ENCODE results near the gene ABLIM3. TPM values are rescaled to one million over a fixed set of nuclear protein-coding genes. Genes with fewer than 3 reads are reported as not detected.
A peak's percentile ranks its signal among the peaks of the same experiment; 100 is the strongest.

ABLIM3 gene
- total RNA-seq, 1 experiment from 2014 or later, result 70.9 TPM

GRCh38 chr5:149153193-149153750, 12.0 kb downstream of the ABLIM3 start:
- TF ChIP-seq CTCF (IDR thresholded peaks at IDR 0.05; ENCODE audit: unreplicated experiment), result no peak
- no TSS peak for BruUV-seq (replicated peaks)
- intact Hi-C loops (cut with micrococcal nuclease; ENCODE audit: unreplicated experiment), result no loop called here
- no peaks in the 10 kb centered on the region for H3K4me1 Mint-ChIP-seq (ENCODE audit: low read depth, unreplicated experiment)
- H3K27ac Mint-ChIP-seq (ENCODE audit: unreplicated experiment), result peak overlapping the region; percentile 89
- H3K9me3 Mint-ChIP-seq (ENCODE audit: low read depth, unreplicated experiment), result no peaks in the 10 kb centered on the region
- CTCF ChIA-PET, result interaction anchor here (1.3 to 2.0 kb wide), 5 partner anchors 9 to 28 kb away, joined by 3 to 11 read pairs (median 7); partner anchors contain the start of gene ABLIM3
- no peak for DNase-seq
- H3K27me3 Mint-ChIP-seq (ENCODE audit: unreplicated experiment), result no peaks in the 10 kb centered on the region
- peak overlapping the region; percentile 4 for H3K4me3 Mint-ChIP-seq (ENCODE audit: low read depth, unreplicated experiment)
- H3K36me3 Mint-ChIP-seq (ENCODE audit: insufficient read depth, unreplicated experiment), result peaks cover 33% of the 10 kb centered on the region

DNA sequence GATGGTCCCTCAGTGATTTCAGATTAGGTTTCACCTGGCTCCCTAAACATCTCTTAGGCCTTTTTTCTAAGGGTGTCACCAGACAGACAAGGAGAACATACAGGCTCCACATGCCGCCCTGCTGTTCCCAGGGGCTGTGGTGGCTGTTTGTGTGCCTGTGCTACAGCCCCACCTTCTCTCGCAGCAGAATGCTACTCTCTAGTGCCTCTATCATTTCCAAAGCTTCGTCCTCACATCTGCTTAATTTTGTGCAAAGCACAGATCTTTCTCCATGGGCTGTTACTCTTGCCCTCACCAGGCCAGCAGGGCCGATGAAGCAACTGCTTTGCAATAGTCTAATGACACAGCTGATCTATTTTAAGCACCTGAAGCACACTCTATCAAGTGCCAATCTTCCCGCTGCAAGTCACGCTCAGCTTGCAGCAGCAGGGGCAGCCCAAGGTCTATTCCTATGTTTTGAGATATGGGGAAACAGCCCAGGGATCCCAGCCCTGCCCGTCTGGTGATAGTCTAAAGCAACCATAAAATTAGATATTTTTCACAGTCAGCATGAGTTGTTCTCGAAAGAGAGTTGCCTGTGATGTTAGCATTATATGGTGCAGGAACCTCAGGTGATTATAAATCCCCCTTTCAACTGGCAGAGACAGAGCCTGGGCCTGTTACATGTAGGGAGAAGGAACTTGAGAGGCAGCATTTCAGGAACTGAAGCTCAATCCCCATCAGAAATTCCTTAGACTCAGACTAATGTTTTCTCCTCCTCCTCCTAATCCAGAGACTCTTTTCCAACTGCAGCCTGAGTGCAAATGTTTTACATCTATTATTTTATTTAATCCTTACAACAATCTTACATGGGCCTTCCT, 12.7 kb downstream of the ABLIM3 start:
- no peaks in the 10 kb centered on the region for H3K9me3 Mint-ChIP-seq (ENCODE audit: low read depth, unreplicated experiment)
- intact Hi-C loops (cut with micrococcal nuclease; ENCODE audit: unreplicated experiment), result loop anchor here (2.0 kb wide), 1 partner anchor 13 kb away; the partner anchor contains the start of gene ABLIM3
- no peaks in the 10 kb centered on the region for H3K27me3 Mint-ChIP-seq (ENCODE audit: unreplicated experiment)
- no peak for TF ChIP-seq CTCF (IDR thresholded peaks at IDR 0.05; ENCODE audit: unreplicated experiment)
- peak; percentile 60 for DNase-seq
- no TSS peak for BruUV-seq (replicated peaks)
- H3K4me3 Mint-ChIP-seq (ENCODE audit: low read depth, unreplicated experiment), result peak overlapping the region; percentile 4
- CTCF ChIA-PET, result interaction anchor here (0.7 to 1.7 kb wide), 9 partner anchors 9 to 423 kb away, joined by 3 to 8 read pairs (median 3); partner anchors contain the start of gene ABLIM3
- peak overlapping the region; percentile 89 for H3K27ac Mint-ChIP-seq (ENCODE audit: unreplicated experiment)
- H3K36me3 Mint-ChIP-seq (ENCODE audit: insufficient read depth, unreplicated experiment), result peaks cover 38% of the 10 kb centered on the region
- H3K4me1 Mint-ChIP-seq (ENCODE audit: low read depth, unreplicated experiment), result peaks cover 3% of the 10 kb centered on the region

GRCh38 chr5:149154650-149155049, 13.4 kb downstream of the ABLIM3 start:
- CTCF ChIA-PET, result interaction anchor here (0.7 to 1.7 kb wide), 8 partner anchors 10 to 423 kb away, joined by 3 to 8 read pairs (median 3); partner anchors contain the start of gene ABLIM3
- intact Hi-C loops (cut with micrococcal nuclease; ENCODE audit: unreplicated experiment), result loop anchor here (2.0 kb wide), 1 partner anchor 14 kb away; the partner anchor contains the start of gene ABLIM3
- H3K4me1 Mint-ChIP-seq (ENCODE audit: low read depth, unreplicated experiment), result peaks cover 10% of the 10 kb centered on the region
- no peaks in the 10 kb centered on the region for H3K9me3 Mint-ChIP-seq (ENCODE audit: low read depth, unreplicated experiment)
- BruUV-seq (replicated peaks), result no TSS peak
- no peak overlapping the region for H3K4me3 Mint-ChIP-seq (ENCODE audit: low read depth, unreplicated experiment)
- peak overlapping the region; percentile 89 for H3K27ac Mint-ChIP-seq (ENCODE audit: unreplicated experiment)
- no peak for TF ChIP-seq CTCF (IDR thresholded peaks at IDR 0.05; ENCODE audit: unreplicated experiment)
- H3K27me3 Mint-ChIP-seq (ENCODE audit: unreplicated experiment), result no peaks in the 10 kb centered on the region
- no peak for DNase-seq
- H3K36me3 Mint-ChIP-seq (ENCODE audit: insufficient read depth, unreplicated experiment), result peaks cover 44% of the 10 kb centered on the region

GRCh38 chr5:149156435-149157083, 15.3 kb downstream of the ABLIM3 start:
- H3K4me3 Mint-ChIP-seq (ENCODE audit: low read depth, unreplicated experiment), result no peak overlapping the region
- CTCF ChIA-PET, result interaction anchor here (0.5 to 1.4 kb wide), 2 partner anchors 15 to 71 kb away, joined by 3 to 5 read pairs; partner anchors contain the start of gene ABLIM3
- peaks cover 55% of the 10 kb centered on the region for H3K36me3 Mint-ChIP-seq (ENCODE audit: insufficient read depth, unreplicated experiment)

More at GRCh38 chr5:149156435-149157083, 15.3 kb downstream of the ABLIM3 start:
- no peak for DNase-seq
- Mint-ChIP-seq H3K27me3 (ENCODE audit: unreplicated experiment) (no peaks in the 10 kb centered on the region), H3K4me1 (ENCODE audit: low read depth, unreplicated experiment) (peaks cover 29% of the 10 kb centered on the region), H3K9me3 (ENCODE audit: low read depth, unreplicated experiment) (no peaks in the 10 kb centered on the region), H3K27ac (ENCODE audit: unreplicated experiment) (no peak overlapping the region)
- BruUV-seq (replicated peaks), result no TSS peak
- TF ChIP-seq CTCF (IDR thresholded peaks at IDR 0.05; ENCODE audit: unreplicated experiment), result no peak
- intact Hi-C loops (cut with micrococcal nuclease; ENCODE audit: unreplicated experiment), result no loop called here

Measured in Calu3 (cell line).